SK-N-SH (cell line): Measurements from ENCODE around the gene MYLIP. TPM values are rescaled to one million over a fixed set of nuclear protein-coding genes. Genes with fewer than 3 reads are reported as not detected.

Experiments
- CTCF ChIA-PET: fragments of 300-600, 350-600 bp; formaldehyde crosslinking; extraction: SDS; loops from one replicate; lab custom pipeline; 2021; lab: Yijun Ruan, JAX
- POLR2A ChIA-PET: fragments of 350-600 bp; sonication (Branson Sonifier 250); formaldehyde crosslinking; extraction: SDS; loops from one replicate; lab custom pipeline; 2020; ENCODE audit warnings: antibody characterized with exemption, inconsistent platforms; lab: Yijun Ruan, JAX
- DNase-seq: peaks from one replicate; pipeline ENCODE4 v3.0.0; 2012
- H2AFZ ChIP-seq: fragments of 200-600 bp; sonication (generic); 2 replicates; pipeline ENCODE4 v1.8.1; 2016; ENCODE audit warnings: antibody characterized with exemption, mild to moderate bottlenecking, low read depth
- H3F3A ChIP-seq: fragments of 200-600 bp; sonication (generic); replicated peaks from 2 replicates; pipeline ENCODE3; 2016; ENCODE audit warnings: antibody characterized with exemption, mild to moderate bottlenecking; ENCODE audit not compliant: insufficient read depth
- H3K27ac ChIP-seq, 2 experiments: fragments of 200-500 bp in 1 of 2; fragments of 200-600 bp in 1 of 2; sonication (Bioruptor generic) in 1 of 2; sonication (generic), shearing (Covaris generic) in 1 of 2; 2 replicates each; pipeline versions ENCODE4 v1.5.1 to v1.6.1; 2014 to 2016; ENCODE audit warnings: low read depth in 2 of 2, inconsistent platforms in 1 of 2, low read length in 1 of 2, mild to moderate bottlenecking in 1 of 2, mixed read lengths in 1 of 2
- H3K27me3 ChIP-seq: fragments of 200-600 bp; sonication (generic), shearing (Covaris generic); 2 replicates; pipeline ENCODE4 v1.6.1; 2016; ENCODE audit warnings: mixed run types; ENCODE audit not compliant: insufficient read depth
- H3K36me3 ChIP-seq, 2 experiments: fragments of 200-500 bp in 1 of 2; fragments of 200-600 bp in 1 of 2; sonication (Bioruptor generic) in 1 of 2; sonication (generic) in 1 of 2; replicated peaks in 1 of 2; 2 replicates each; pipeline versions ENCODE3 to v1.5.1; 2014 to 2016; ENCODE audit warnings: low read length in 1 of 2, mild to moderate bottlenecking in 1 of 2; ENCODE audit not compliant: insufficient read depth in 2 of 2, control insufficient read depth in 1 of 2
- H3K4me1 ChIP-seq, 2 experiments: fragments of 200-500 bp in 1 of 2; fragments of 200-600 bp in 1 of 2; sonication (Bioruptor generic) in 1 of 2; sonication (generic), shearing (Covaris generic) in 1 of 2; 2 replicates each; pipeline versions ENCODE4 v1.5.1 to v1.6.1; 2014 to 2016; ENCODE audit warnings: low read depth in 1 of 2, low read length in 1 of 2, mixed run types in 1 of 2; ENCODE audit not compliant: insufficient read depth in 2 of 2, control insufficient read depth in 1 of 2
- H3K4me2 ChIP-seq: fragments of 200-600 bp; sonication (generic), shearing (Covaris generic); 2 replicates; pipeline ENCODE4 v1.6.1; 2017; ENCODE audit warnings: mixed run types
- H3K4me3 ChIP-seq, 2 experiments: fragments of 200-500 bp in 1 of 2; fragments of 200-600 bp in 1 of 2; sonication (Bioruptor generic) in 1 of 2; sonication (generic), shearing (Covaris generic) in 1 of 2; 2 replicates each; pipeline versions ENCODE4 v1.5.1 to v1.8.1; 2014 to 2016; ENCODE audit warnings: low read depth in 2 of 2, inconsistent platforms in 1 of 2, low read length in 1 of 2, mild to moderate bottlenecking in 1 of 2, mixed read lengths in 1 of 2, moderate library complexity in 1 of 2
- H3K79me2 ChIP-seq: fragments of 200-600 bp; sonication (generic); 2 replicates; pipeline ENCODE4 v1.8.1; 2017; ENCODE audit warnings: mild to moderate bottlenecking; ENCODE audit not compliant: insufficient read depth
- H3K9ac ChIP-seq: fragments of 200-600 bp; sonication (generic); 2 replicates; pipeline ENCODE4 v1.6.1; 2017; ENCODE audit warnings: mixed run types
- H3K9me2 ChIP-seq: fragments of 200-600 bp; sonication (generic); 2 replicates; pipeline ENCODE4 v1.6.1; 2017; ENCODE audit warnings: mixed run types
- H3K9me3 ChIP-seq: fragments of 200-600 bp; sonication (generic); 2 replicates; pipeline ENCODE4 v1.6.1; 2017; ENCODE audit warnings: mixed run types, mild to moderate bottlenecking, moderate library complexity
- H4K20me1 ChIP-seq: fragments of 200-600 bp; sonication (generic); 2 replicates; pipeline ENCODE4 v1.6.1; 2017; ENCODE audit warnings: mild to moderate bottlenecking, mixed run types; ENCODE audit not compliant: insufficient read depth
- ELF1 ChIP-seq: IDR thresholded peaks from 2 replicates; pipeline ENCODE4 v1.4.0; 2012
- FOXJ3 ChIP-seq: sonication (generic); formaldehyde crosslinking; IDR thresholded peaks from 2 replicates; pipeline ENCODE4 v1.5.1; 2020; ENCODE audit warnings: mild to moderate bottlenecking, missing genetic modification reagents
- JUND ChIP-seq: IDR thresholded peaks from 2 replicates; pipeline ENCODE4 v1.4.0; 2012
- NFIC ChIP-seq: IDR thresholded peaks from 2 replicates; pipeline ENCODE4 v1.4.0; 2012; ENCODE audit warnings: borderline replicate concordance
- NRF1 ChIP-seq: IDR thresholded peaks from 2 replicates; pipeline ENCODE4 v1.6.1; 2012; ENCODE audit warnings: low read depth, mild to moderate bottlenecking, low read length
- REST ChIP-seq: IDR thresholded peaks from 2 replicates; pipeline ENCODE4 v1.6.1; 2012; ENCODE audit warnings: mild to moderate bottlenecking, low read depth, low read length, moderate library complexity
- RFX5 ChIP-seq: IDR thresholded peaks from 2 replicates; pipeline ENCODE4 v1.6.1; 2012; ENCODE audit warnings: mild to moderate bottlenecking, improper control_type of control experiment, low read length
- TCF12 ChIP-seq: IDR thresholded peaks from 2 replicates; pipeline ENCODE4 v1.4.0; 2012
- WGBS: methylation state at CpG from one replicate; pipeline ENCODE4 v1.1.6; 2017; ENCODE audit warnings: low lambda C conversion rate; 5-methylcytosine and 5-hydroxymethylcytosine counted together
- polyA plus RNA-seq, 3 experiments: library from polyadenylated mRNA; depleted of rRNA; stranded (reverse); fragments of >200 nt; gene quantifications; 2 replicates each; pipeline ENCODE4 v1.2.3, GENCODE V29; 2012
- TF ChIP-seq, protein P1 (sequence below): IDR thresholded peaks from 2 replicates; pipeline ENCODE4; 2012

Gene MYLIP
- polyA plus RNA-seq, 1 of the 3 experiments (the other 2 are of a cell fraction), result 3.1 TPM

DNA sequence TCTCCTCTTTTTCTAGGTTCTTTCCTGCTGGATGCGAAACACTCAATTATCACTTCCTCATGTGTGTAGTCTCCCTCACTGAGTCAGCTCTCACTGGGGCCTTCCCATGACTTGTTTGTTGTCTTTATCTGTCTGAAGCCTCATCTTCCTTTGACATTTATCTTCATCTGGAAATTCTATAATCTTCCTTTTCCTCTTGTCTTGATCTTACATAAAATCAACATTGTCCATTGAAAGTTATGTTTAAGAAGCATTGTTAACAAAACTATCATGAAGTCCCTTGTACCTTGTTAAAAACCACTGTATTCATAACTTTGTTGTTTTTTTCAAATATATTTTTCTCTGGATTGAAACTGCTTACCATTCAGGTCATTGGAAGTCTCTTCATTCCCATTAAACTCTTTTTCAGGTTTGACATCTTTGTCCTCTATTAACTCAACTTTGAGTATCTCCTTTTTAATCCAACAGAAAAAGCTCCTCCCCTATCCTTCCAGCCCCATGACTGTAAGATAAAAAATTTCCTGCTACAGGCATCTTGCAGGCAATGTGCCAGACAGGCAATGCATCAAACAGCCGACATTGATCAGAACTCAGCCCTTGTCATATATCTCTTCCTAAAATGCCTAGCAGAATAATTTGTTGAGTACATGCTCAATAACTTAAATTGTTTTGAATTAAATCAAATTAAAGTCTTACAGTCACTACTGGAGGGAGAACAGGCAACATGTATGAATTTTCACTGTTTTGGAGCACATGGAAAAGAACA, 34.8 kb downstream of the MYLIP start:
- H3K27ac ChIP-seq, result no peak overlapping the region
- H3K27me3 ChIP-seq, result no peaks in the 10 kb centered on the region
- H3F3A ChIP-seq, result no peaks in the 10 kb centered on the region
- ChIA-PET CTCF (interaction anchor here (1.0 to 2.3 kb wide), 4 partner anchors 19 to 472 kb away, joined by 3 to 13 read pairs (median 4); partner anchors contain the start of gene MYLIP), POLR2A (no interaction called here)
- H3K4me1 ChIP-seq, result no peaks in the 10 kb centered on the region; a peak in 2 of 4 replicates
- H3K36me3 ChIP-seq, result no peaks in the 10 kb centered on the region
- no peaks in the 10 kb centered on the region for H4K20me1 ChIP-seq
- no peak overlapping the region for H3K4me3 ChIP-seq
- no peak overlapping the region for H3K4me2 ChIP-seq
- no peaks in the 10 kb centered on the region for H3K79me2 ChIP-seq
- H3K9me2 ChIP-seq, result no peaks in the 10 kb centered on the region
- no peak overlapping the region for H3K9ac ChIP-seq
- DNase-seq, result no peak
- no peak for TF ChIP-seq FOXJ3 (CRISPR knock-in tag)
- TF ChIP-seq, protein P1, sequence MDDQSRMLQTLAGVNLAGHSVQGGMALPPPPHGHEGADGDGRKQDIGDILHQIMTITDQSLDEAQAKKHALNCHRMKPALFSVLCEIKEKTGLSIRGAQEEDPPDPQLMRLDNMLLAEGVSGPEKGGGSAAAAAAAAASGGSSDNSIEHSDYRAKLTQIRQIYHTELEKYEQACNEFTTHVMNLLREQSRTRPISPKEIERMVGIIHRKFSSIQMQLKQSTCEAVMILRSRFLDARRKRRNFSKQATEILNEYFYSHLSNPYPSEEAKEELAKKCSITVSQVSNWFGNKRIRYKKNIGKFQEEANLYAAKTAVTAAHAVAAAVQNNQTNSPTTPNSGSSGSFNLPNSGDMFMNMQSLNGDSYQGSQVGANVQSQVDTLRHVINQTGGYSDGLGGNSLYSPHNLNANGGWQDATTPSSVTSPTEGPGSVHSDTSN, result peak; percentile 85
- TF ChIP-seq JUND, result 0 out of 2 replicates have a peak, but pooled peaks have one; percentile 19
- TF ChIP-seq TCF12, result peak; percentile 53; the same call in 1 of the 2 replicates
- no peak for TF ChIP-seq NRF1
- peak; percentile 41; the same call in 1 of the 2 replicates for TF ChIP-seq NFIC
- TF ChIP-seq REST, result no peak
- TF ChIP-seq, all 33 proteins: peak for 4
- no peaks in the 10 kb centered on the region for H3K9me3 ChIP-seq
- WGBS, result 52% methylated on average over 2 of the region's 2 CpGs
- H2AFZ ChIP-seq, result no peak overlapping the region

- TF ChIP-seq JUND (no peak), ELF1 (no peak), RFX5 (no peak), TCF12 (no peak)
- TF ChIP-seq, all 33 proteins: peak for 0
- Histone ChIP-seq H3K9ac (no peak overlapping the region), H3F3A (no peaks in the 10 kb centered on the region), H3K9me2 (no peaks in the 10 kb centered on the region), H3K27me3 (no peaks in the 10 kb centered on the region), H3K4me3 (no peak overlapping the region), H2AFZ (no peak overlapping the region), H3K4me1 (no peaks in the 10 kb centered on the region; a peak in 1 of 4 replicates), H3K79me2 (no peaks in the 10 kb centered on the region), H3K4me2 (no peak overlapping the region), H4K20me1 (no peaks in the 10 kb centered on the region), H3K27ac (no peak overlapping the region), H3K36me3 (no peaks in the 10 kb centered on the region), H3K9me3 (no peaks in the 10 kb centered on the region)
- ChIA-PET POLR2A (no interaction called here), CTCF (interaction anchor here (0.8 to 2.3 kb wide), 5 partner anchors 14 to 474 kb away, joined by 3 to 13 read pairs (median 8); partner anchors contain the start of gene MYLIP)
- no peak for DNase-seq
- 71% methylated on average over 5 of the region's 5 CpGs for WGBS
Measured at GRCh38 chr6:16165641-16166040, 36.8 kb downstream of the MYLIP start.
